Nephron (organoid): ENCODE results near the gene TXNL4B.

ENCODE experiments used
- H3K27ac Mint-ChIP-seq, 3 experiments: 2 replicates each; pipeline ENCODE4 v1.8.0; 2020; ENCODE audit warnings: mixed read lengths in 3 of 3, mild to moderate bottlenecking in 2 of 3, moderate library complexity in 1 of 3
- H3K27me3 Mint-ChIP-seq: 2 replicates; pipeline ENCODE4 v1.8.0; 2021; ENCODE audit warnings: low read depth, mild to moderate bottlenecking, moderate library complexity, mixed read lengths
- H3K36me3 Mint-ChIP-seq: 2 replicates; pipeline ENCODE4 v1.8.0; 2020; ENCODE audit warnings: low read depth, mixed read lengths
- H3K4me1 Mint-ChIP-seq: 2 replicates; pipeline ENCODE4 v1.8.0; 2020; ENCODE audit warnings: mixed read lengths
- H3K4me3 Mint-ChIP-seq, 3 experiments: 2 replicates each; pipeline ENCODE4 v1.8.0; 2020; ENCODE audit warnings: mild to moderate bottlenecking in 3 of 3, mixed read lengths in 3 of 3, moderate library complexity in 2 of 3
- H3K9me3 Mint-ChIP-seq: 2 replicates; pipeline ENCODE4 v1.8.0; 2020; ENCODE audit warnings: mixed read lengths
- TF ChIP-seq, protein P1 (sequence below), 3 experiments: fragments of 200-600 bp; sonication (generic); IDR thresholded peaks; one replicate each; pipeline ENCODE4 v1.5.0; 2021; ENCODE audit warnings: antibody characterized with exemption in 3 of 3; ENCODE audit not compliant: unreplicated experiment in 3 of 3

The TXNL4B gene

DNA sequence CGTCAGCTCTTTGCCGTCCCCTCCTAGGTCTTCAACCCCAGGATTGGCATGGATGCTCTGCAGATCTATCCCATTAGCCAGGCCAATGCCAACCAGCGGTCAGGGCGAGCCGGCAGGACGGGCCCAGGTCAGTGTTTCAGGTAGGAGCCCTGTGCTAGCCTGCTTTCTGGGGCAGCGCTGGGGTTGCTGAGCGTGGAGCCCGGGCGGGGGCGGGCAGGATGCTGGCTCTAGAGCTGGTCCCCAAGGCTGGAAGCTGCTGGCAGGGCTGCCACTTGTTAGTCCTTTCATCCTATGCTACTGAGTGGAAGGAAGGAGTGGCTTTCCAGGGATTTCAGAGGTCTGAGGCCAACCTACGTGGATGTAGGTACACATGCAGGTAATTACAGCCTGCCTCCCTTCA is 12.6 kb upstream of the TXNL4B start:
- Mint-ChIP-seq H3K4me3 (no peak overlapping the region), H3K9me3 (no peaks in the 10 kb centered on the region), H3K4me1 (no peaks in the 10 kb centered on the region), H3K27ac (no peak overlapping the region), H3K36me3 (peaks cover 85% of the 10 kb centered on the region), H3K27me3 (no peaks in the 10 kb centered on the region)
- TF ChIP-seq, protein P1, sequence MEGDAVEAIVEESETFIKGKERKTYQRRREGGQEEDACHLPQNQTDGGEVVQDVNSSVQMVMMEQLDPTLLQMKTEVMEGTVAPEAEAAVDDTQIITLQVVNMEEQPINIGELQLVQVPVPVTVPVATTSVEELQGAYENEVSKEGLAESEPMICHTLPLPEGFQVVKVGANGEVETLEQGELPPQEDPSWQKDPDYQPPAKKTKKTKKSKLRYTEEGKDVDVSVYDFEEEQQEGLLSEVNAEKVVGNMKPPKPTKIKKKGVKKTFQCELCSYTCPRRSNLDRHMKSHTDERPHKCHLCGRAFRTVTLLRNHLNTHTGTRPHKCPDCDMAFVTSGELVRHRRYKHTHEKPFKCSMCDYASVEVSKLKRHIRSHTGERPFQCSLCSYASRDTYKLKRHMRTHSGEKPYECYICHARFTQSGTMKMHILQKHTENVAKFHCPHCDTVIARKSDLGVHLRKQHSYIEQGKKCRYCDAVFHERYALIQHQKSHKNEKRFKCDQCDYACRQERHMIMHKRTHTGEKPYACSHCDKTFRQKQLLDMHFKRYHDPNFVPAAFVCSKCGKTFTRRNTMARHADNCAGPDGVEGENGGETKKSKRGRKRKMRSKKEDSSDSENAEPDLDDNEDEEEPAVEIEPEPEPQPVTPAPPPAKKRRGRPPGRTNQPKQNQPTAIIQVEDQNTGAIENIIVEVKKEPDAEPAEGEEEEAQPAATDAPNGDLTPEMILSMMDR (IDR thresholded peaks at IDR 0.05; ENCODE audit: unreplicated experiment in 3 of 3) = no peak

DNA sequence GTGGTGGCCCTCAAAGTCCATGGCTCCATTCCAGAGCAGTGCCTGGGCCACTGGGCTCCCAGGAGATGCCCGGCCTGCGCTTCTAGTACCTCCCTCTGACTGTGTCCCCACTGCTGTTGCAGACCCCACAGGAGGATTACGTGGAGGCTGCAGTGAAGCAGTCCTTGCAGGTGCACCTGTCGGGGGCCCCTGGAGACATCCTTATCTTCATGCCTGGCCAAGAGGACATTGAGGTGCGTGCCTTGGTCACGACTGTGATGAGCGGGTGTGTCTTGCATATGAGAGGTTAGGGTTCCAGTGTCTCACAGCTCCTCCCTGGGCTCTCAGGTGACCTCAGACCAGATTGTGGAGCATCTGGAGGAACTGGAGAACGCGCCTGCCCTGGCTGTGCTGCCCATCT is 11.5 kb upstream of the TXNL4B start:
- Mint-ChIP-seq H3K4me3 (no peak overlapping the region), H3K36me3 (peaks cover 83% of the 10 kb centered on the region), H3K27ac (no peak overlapping the region), H3K27me3 (no peaks in the 10 kb centered on the region), H3K9me3 (no peaks in the 10 kb centered on the region), H3K4me1 (no peaks in the 10 kb centered on the region)
- TF ChIP-seq, protein P1 (IDR thresholded peaks at IDR 0.05; ENCODE audit: unreplicated experiment in 3 of 3) = no peak

DNA sequence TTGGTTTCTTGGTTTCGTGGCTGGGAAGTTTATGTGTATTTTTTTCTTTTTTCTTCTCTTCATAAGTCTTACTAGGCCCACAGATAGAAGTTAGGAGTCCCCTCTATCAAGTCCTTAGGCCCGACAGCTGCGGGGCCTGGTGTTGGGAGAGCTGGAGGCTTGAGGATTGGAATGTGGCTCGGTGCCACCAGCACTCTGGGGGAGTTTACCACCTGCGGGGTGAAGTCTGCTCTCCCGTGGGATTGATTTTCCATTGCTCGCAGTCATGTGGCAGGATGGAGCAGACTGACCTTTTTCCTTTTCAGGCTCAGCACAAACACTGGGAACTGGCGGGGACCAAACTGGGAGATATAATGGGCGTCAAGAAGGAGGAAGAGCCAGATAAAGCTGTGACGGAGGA is 7.8 kb upstream of the TXNL4B start:
- H3K27ac Mint-ChIP-seq = no peak overlapping the region
- H3K4me3 Mint-ChIP-seq = no peak overlapping the region
- TF ChIP-seq, protein P1 (IDR thresholded peaks at IDR 0.05; ENCODE audit: unreplicated experiment in 3 of 3) = no peak
- no peaks in the 10 kb centered on the region for H3K27me3 Mint-ChIP-seq
- no peaks in the 10 kb centered on the region for H3K9me3 Mint-ChIP-seq
- H3K4me1 Mint-ChIP-seq = no peaks in the 10 kb centered on the region
- H3K36me3 Mint-ChIP-seq = peaks cover 88% of the 10 kb centered on the region

DNA sequence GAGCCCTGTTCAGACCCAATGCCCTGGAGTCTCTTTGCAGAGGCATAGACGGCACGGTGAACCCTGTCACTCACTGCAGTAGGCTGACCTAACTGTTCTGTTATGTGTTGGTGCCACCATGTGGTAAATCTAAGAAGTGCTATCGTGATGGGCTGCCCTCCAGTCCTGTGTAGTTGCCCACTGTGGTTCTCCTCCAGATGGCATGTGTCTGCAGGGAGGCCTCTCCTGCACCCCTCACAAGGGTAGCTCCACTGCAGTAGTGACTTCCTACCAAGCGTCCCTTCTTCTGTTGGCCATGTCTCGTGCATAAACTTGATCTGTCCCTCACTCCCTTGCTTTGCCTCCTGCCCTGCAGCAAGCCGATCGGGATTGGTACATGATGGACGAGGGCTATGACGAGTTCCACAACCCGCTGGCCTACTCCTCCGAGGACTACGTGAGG is 6.0 kb upstream of the TXNL4B start:
- H3K27me3 Mint-ChIP-seq = no peaks in the 10 kb centered on the region
- H3K4me1 Mint-ChIP-seq = peaks cover 13% of the 10 kb centered on the region
- H3K36me3 Mint-ChIP-seq = peaks cover 77% of the 10 kb centered on the region
- H3K4me3 Mint-ChIP-seq = no peak overlapping the region
- no peak overlapping the region for H3K27ac Mint-ChIP-seq
- TF ChIP-seq, protein P1 (IDR thresholded peaks at IDR 0.05; ENCODE audit: unreplicated experiment in 3 of 3) = peak; percentile 43 to 49 (median 47)
- H3K9me3 Mint-ChIP-seq = no peaks in the 10 kb centered on the region

DNA sequence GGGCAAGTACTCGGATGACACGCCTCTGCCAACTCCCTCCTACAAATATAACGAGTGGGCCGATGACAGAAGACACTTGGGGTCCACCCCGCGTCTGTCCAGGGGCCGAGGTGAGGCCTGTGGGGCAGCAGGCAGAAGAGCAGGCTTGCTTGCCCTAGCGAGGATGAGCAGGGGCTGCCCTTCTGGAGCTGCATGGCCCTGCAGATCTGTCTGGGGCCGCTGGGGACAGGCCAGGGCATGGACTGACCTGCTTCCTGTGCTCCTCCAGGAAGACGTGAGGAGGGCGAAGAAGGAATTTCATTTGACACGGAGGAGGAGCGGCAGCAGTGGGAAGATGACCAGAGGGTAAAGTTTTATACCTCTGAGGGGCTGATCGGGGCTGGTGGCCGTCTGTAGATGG is 5.5 kb upstream of the TXNL4B start:
- Mint-ChIP-seq H3K4me1 (peaks cover 13% of the 10 kb centered on the region), H3K27ac (no peak overlapping the region), H3K4me3 (no peak overlapping the region), H3K36me3 (peaks cover 72% of the 10 kb centered on the region), H3K27me3 (no peaks in the 10 kb centered on the region), H3K9me3 (no peaks in the 10 kb centered on the region)
- TF ChIP-seq, protein P1 (IDR thresholded peaks at IDR 0.05; ENCODE audit: unreplicated experiment in 3 of 3) = no peak

DNA sequence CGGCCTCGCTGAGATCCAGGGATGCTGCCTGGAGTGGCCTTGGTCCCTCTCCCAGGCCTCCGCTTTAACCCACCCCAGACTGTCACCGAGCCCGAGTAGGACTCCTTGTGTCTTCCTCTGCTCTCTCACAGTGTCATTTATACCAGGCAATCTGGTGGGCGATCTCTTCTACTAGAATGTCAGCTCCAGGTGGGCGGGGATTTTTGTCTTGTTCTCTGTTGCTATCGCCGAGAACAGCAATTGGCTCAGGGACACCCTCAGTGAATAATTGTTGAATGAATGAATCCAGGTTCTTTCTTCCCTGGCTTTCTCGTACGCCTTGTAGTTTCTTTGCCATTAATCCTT is 818 bp upstream of the TXNL4B start:
- Mint-ChIP-seq H3K36me3 (peaks cover 47% of the 10 kb centered on the region), H3K4me1 (peaks cover 37% of the 10 kb centered on the region), H3K4me3 (peak overlapping the region; percentile 98 to 100 (median 98)), H3K27ac (peak overlapping the region; percentile 48 to 98 (median 97)), H3K27me3 (no peaks in the 10 kb centered on the region), H3K9me3 (no peaks in the 10 kb centered on the region)
- TF ChIP-seq, protein P1 (IDR thresholded peaks at IDR 0.05; ENCODE audit: unreplicated experiment in 3 of 3) = no peak
